Right ventricle myocardium superior (tissue), 1 donor: Measurements from ENCODE around the gene IRS4. TPM values are rescaled to one million over a fixed set of nuclear protein-coding genes. Genes with fewer than 3 reads are reported as not detected.

Source experiments
- ATAC-seq: fragments of 200-7000 bp; cut with Tn5 transposase; one replicate; pipeline ENCODE4 v1.9.1; 2020; ENCODE audit warnings: mild to moderate bottlenecking; ENCODE audit not compliant: poor library complexity
- DNase-seq: peaks from one replicate; pipeline ENCODE4 v3.0.0-alpha.2; 2020
- intact Hi-C: fragments of 100-400 bp; cut with DNase I; formaldehyde crosslinking; loops from one replicate; pipeline ENCODE4 v1.11.2; 2022
- long read RNA-seq: library from polyadenylated mRNA; unstranded; transcript quantifications from one replicate; pipeline ENCODE4 v2.0.0, GENCODE V29; 2021
- total RNA-seq: library from RNA; stranded (reverse); fragmentation: NEBNext Ultra II Directional; extraction: Animal tissue kit (Norgen Biotek cat#: 25700); gene quantifications from one replicate; pipeline ENCODE4 v1.2.1, GENCODE V29; 2021
- donor health status: DM: no; HTN: yes; CAD: no; lungs with severe emphysema.

IRS4 gene
- total RNA-seq = not detected
- long read RNA-seq = 0 reads

DNA sequence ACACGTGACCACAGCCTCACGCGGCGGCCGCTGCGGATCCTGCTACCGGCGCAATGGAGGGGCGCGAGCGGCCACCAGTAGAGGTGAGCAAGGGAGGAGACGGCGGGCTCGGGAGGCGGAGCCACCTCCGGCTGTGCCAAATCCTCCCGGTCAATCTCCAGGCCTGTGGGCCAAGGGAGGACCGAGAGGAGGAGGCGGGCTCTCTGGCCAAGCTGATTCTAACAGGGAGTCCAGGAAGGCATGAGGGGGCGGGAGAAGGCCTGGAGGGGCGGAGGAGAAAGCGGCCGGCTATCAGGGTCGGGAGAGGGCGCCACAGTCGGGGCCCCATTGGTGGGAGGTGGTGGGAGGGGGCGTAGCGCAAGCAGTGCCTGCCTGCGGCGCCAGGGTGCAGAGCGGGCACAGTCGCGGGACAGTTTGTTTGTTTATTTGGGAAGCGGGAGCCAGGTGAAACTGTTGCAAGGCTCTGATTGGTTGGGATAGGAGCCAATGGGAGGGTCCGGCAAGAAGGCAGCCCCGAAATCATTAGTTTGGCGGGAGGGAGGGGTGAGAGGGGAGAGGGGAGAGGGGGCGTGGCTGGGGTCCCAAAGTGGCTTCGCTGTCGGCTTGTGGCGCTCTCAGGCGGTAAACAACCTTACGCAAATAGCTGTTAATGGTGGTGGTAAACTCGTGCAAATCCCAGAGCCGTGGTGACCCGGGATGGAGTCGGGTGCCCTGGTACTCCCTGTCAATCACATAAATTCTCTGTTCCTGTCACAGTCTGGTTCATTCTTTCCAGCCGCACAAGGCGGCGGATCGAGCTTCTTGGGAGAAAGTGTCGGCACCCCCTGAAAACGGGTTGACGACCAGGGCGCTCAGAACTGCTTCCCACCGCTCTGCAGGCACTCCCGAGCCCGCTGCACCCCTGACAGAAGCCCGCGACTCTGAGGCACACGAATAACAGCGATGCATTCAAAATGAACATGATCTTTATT, at the start of gene IRS4:
Gene IRS4 (minus strand): TSS at position 55 of the 971 bp plus-strand sequence.
- ATAC-seq = no peak
- intact Hi-C loops = no loop called here
- no peak for DNase-seq

DNA sequence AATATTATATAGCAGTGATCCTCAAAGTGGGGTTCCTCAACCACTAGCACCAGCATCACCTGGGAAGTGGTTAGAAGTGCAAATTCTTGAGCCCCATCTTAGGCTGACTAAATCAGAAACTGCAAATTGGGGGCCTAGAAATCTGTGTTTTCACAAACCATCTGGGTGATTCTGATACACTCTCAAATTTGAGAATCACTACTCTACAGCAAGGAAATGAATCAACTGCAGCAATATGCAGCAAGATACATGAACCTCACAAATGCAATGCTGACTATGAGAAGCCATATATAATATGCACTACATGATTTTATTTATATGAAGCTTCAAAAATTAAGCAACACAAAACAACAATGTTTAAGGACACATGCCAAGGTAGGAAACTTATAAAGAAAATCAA, 36.2 kb upstream of the IRS4 start:
- DNase-seq (no peak), ATAC-seq (no peak)
- intact Hi-C loops = no loop called here

DNA sequence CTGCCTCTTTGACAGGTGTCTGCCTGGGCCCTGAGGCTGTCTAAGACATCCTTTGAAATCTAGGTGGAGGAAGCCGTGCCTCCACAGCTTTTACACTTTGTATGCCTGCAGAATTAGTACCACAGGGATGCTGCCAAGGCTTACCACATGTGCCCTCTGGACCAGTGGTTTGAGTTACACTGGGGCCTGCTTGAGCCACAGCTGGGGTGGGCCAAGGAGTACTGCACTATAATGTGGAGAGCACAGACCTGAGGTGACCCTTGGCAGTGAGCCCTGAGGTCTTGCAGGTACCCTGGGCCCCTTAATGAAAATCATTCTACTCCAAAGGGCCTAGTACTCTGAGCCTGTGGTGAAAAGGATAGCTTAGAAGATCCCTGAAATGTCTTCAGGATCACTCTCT, 27.2 kb upstream of the IRS4 start:
- ATAC-seq (no peak), DNase-seq (no peak)
- intact Hi-C loops = no loop called here

DNA sequence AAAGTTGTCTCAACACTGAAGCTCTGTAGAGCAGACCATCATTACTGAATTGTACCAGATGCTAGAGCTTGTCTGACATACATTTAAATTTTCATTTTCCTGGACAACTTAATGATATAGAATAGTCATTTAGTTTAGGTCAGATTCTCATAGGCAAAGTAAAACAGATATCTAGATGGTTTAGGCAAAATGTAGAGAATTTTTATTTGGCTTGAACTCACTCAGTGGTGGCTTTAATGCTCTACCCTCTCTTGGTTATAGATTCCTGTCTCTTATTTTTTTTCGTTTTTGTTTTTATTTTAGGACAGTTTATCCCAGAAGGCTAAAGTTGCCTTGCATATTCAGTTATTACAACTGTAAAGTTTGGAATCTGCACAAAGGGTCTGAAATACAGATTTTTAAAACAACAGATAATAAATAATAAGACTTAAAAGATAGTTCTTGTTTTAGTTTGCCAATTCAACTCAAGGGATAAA, 4.0 kb upstream of the IRS4 start:
- DNase-seq (no peak), ATAC-seq (no peak)
- intact Hi-C loops = no loop called here

DNA sequence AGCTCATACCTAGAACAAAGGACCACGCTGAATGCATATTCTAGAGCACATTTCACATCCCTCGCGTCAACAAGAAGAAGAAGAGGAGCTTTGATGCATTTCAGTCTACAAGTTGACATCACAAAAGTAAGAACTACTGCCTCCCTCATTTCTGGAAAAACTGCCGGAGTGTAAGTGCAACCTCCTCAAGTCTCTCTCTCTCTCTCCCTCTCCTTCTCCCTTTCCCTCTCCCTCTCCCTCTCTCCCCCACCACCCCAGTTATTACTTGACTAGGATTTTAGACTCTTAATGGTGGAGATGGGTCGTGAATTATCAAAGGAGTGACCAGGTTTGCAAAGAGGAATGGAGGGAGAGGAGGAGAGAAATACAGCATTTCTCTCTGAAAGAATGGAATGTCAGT, 1.4 kb upstream of the IRS4 start:
- ATAC-seq = no peak
- intact Hi-C loops = no loop called here
- DNase-seq = no peak

DNA sequence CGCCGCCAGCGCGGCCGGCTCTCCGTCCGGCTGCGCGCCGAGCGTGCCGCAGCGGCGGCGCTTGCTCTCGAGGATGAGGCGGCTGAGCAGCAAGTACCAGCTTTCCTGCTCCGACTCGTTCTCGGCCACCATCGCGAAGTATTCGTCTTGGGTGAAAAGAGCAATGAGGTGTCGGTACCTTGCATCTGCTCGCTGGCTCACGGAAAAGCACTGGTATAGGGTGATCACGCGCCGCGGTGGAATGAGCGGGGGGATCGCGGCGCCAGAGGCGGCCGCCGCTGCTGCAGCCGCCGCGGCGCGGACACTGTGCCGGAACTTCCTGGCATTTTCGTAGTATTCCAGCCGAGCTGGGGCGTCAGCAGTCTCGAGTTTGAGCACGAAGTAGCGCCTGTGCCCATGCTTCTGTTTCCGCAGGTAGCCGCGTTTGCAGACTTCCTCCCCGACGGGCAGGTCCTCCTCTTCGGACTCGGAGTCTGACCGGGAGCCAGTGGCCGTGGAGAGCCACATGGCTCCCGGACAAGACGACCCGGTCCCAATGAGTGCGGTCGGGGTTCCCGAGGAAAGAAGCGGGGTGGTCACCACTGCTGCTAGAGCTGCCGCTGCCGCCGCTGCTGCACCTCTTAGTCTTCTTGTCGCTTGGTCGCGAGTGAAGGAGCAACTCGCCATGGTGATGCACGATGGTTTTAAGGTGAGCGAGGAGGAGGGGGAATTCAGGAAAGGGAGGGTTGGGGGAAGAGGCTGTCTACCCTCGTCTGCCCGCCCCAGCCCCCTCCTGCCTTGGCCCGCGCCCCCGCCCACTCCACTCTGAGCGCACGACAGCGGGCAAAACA, 469 bp downstream of the IRS4 start:
- intact Hi-C loops = no loop called here
- ATAC-seq = no peak
- DNase-seq = no peak

DNA sequence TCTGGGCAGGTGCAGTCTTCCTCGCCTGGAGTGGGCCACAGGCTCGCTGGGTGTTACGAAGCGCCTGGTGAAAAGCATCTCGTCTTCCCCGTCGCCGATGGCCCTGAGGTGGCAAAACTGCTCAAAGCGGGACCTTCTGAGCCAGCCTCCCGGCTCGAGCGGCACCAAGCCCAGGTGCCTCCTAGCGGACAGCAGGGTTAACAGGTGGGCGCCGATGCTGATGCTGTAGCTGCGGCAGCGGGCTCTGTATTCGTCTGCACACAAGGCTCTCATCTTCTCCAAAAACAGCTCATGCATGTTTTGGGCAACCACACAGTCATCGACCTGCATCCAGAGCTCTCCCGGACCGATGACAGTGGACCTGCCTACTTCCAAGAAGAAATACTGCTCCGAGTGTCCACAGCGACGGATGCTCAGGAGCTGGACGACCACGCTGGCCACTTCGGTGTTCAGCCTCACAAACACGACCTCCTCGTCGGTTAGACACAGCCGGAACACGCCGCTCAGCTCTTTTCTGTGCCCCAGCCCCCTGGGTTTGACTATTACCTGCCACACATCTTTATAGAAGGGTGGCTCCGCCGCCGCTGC, 1.2 kb downstream of the IRS4 start:
- ATAC-seq (no peak), DNase-seq (no peak)
- intact Hi-C loops = no loop called here

DNA sequence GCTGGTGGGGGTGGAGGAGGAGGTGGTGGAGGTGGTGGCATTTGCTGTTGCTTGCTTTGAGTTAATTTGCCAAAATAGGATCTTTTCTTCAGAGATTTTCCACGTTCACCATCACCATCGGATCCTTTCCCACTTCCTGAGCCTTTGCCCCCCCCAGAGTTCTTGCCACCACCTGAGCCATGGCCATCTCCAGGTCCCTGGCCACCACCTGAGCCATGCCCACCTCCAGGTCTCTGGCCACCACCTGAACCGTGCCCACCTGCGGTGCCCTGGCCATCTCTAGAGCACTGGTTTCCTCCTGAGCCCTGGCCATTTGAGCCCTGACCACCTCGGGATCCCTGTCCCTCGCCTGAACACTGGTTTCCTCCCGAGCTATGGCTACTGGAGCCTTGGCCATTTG, 1.9 kb downstream of the IRS4 start:
- ATAC-seq = no peak
- DNase-seq = no peak
- intact Hi-C loops = no loop called here

DNA sequence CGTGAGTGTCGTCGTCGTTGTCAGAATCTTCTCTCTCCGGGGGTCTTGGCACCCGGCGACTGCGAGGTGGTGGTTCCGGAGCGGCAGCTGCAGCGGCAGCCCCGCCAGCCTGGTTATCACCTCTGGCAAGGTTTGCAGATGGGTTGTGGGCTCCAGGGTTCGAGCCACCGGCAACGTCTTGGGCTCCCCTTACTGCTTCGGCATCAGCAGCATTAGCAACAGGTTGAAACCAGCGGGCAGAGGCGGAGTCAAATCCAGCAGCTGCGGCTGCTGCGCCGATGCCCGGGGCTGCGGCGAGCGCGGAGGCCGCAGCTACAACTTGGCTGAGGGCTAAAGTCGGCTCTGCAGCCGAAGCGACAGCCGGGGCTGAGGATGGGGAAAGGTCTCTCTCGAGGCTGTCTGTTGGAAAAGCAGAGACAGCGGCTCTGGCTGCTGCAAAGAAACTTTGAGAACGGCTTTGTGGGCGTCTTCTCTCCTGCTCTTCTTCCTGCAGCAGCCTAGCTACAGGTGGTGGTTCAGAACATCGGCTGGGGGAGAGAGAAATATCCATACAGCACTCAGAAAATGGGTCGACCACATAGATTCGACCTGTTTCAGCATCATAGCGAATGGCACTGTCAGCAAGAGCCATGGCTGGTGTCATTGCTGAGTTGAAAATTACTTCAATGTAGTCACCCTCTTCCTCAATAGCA, 3.6 kb downstream of the IRS4 start:
- ATAC-seq (no peak), DNase-seq (no peak)
- intact Hi-C loops = no loop called here

DNA sequence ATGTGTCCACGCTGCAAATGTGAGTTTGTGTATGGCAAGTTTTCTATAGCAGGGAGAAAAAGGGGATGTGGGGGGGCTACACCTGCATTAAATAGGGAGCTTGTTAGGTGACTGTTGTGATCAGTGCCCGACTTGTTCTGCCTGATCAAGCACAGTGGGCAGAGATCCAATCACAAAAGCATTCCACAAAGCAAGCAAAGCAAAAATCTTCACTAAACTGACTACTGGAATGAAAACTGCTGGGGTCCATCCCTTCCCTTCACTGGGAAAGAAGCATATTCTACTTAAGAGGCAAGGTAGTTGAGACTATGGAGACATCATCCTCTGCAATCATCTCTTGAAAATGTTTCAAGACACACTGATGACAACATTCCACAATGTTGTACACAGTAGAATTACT, 5.2 kb downstream of the IRS4 start:
- intact Hi-C loops = no loop called here
- ATAC-seq (no peak), DNase-seq (no peak)

DNA sequence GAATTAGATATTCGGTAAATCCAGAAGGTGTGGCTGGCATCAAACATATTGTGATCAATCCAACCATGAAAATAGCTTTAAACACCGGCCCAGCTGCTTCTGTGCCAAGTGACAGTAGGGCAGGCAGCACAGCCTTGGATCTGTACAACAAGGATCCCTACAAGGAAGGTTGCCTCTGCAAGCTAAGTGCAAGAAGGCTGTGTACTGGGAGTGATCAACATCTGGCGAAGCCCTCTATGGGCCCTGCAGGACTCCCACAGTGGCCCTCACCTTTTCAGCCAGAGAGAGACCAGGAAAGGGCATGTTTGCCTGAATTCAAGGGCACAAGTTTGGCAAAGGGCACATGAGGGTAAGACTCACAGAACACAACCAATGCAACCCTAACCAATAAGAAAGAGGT, 9.6 kb downstream of the IRS4 start:
- no peak for ATAC-seq
- intact Hi-C loops = no loop called here
- DNase-seq = no peak

DNA sequence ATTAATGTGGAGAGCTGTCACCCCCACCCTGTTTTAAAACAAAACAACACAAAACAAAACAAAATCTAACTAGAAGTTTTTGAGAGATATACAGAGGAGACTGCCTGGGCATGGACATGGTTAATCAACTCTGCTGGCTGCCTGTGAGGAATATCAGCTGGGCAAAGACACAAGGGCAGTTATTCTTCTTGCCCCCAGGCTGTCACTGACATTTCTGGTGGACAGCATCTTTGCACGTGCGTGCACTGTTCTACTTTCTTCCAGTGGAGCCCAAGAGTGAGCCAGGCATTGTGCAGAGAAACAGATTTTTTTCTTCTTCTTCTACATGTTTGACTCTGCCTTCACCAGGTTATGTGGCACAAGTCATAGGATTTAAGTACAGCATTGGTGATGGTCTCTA, 13.8 kb downstream of the IRS4 start:
- ATAC-seq (no peak), DNase-seq (no peak)
- intact Hi-C loops = no loop called here

DNA sequence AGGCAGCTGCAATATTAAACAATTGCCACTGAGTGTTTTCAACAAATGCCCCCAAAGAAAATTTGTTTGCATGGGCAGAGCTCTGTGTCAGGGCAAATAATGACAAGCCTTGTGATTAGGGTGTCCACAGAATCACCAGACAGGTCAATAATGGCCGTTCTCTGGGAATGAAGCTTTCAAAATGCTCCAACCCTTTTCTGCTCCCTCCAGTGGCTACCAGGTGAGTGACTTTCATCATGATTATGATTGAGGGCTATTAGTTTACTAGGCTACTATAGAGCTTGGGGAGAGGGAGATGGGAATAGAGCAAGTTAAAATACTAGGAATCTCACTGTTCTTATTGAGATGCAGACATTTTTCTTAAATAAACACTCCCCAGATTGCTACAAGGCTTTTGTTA, 23.5 kb downstream of the IRS4 start:
- ATAC-seq (no peak), DNase-seq (no peak)
- intact Hi-C loops = no loop called here

DNA sequence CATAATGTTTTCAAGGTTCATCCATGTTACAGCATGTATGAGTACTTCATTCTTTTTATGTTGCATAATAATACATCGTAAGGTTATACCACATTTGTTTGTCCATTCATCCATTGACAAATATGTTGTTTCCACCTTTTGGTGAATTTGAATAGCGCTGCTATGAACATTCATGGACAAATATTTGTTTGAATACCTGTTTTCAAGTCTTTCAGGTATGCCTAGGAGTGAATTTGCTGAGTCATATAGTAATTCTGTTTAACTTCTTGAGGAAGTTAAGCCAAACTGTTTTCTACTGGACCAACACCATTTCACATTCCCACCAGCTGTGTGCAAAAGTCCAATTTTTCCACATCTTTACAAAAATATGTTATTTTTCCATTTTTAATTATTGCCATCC, 31.5 kb downstream of the IRS4 start:
- DNase-seq = no peak
- no peak for ATAC-seq
- intact Hi-C loops = no loop called here

DNA sequence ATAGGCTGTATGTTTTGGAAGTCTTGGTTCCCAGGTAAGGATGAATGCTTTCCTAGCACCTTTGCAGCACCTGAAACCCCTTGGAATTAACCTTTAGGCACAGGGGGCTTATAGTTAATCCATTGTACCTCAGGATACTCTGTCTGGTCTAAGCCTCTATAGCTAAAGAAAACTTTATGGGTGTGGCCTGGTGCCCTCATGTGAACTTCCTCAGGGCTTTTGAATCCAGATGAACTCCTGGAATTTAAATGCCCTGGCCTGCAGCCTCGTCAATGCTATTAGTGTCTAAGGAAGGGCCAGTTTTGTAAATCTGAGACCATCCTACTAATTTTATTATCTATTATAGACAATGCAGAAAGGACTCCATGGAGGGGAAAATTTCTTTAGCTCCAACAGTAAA, 33.8 kb downstream of the IRS4 start:
- intact Hi-C loops = no loop called here
- DNase-seq (no peak), ATAC-seq (no peak)

DNA sequence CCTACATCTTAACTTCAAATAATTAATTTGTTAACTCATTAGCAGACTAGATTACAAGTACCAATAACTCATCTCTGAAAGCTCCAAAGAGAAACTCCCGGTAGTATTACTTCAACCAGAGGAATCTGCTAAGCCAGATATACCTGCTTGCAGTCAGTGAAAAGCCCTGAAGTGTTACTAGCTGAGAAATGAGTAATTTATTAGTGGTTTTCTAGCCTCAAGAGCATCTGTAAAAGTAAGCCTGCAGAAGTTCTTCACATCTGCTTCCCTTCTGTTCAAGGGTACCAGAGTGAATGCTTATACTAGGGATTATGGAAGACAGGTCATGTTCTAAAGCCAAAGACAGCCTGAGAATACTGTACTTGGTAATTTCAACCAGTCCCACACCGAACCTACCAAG, 34.7 kb downstream of the IRS4 start:
- DNase-seq (no peak), ATAC-seq (no peak)
- intact Hi-C loops = no loop called here

DNA sequence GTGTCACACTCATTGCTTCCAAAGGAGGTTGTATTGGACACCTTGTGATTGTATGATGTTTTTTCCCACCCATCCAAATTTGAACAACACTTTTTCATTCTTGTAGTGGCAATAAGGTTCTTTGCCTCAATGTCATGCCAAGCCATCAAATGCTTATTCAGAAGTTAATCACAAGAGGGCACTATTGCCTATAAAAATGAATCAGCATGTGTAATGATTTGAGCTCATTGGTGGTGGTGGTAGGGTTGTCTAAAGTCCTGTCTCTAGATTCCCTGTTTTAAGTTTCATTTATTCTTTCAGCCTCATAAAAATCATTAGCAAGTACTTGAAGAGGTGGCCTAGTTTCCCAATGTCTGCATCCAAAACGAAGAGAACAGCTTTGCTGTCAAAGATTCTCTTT, 37.0 kb downstream of the IRS4 start:
- ATAC-seq = peak; percentile 55
- intact Hi-C loops = loop anchor here (10.0 kb wide), 1 partner anchor 775 kb away; no protein-coding TSS in a partner anchor

DNA sequence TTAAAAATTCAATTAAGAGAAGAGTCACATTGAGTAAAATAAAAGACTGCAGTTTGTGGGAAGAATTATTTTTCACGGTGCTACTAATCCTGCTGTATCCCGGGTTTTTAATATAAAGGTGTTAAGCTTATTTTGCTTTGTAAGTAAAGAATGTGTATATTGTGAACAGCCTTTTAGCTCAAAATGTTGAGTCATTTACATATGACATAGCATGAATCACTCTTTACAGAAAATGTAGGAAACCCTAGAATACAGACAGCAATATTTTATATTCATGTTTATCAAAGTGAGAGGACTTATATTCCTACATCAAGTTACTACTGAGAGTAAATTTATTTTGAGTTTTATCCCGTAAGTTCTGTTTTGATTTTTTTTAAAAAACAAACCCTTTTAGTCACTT, 39.7 kb downstream of the IRS4 start:
- DNase-seq (no peak), ATAC-seq (no peak)
- intact Hi-C loops = loop anchor here (10.0 kb wide), 1 partner anchor 778 kb away; no protein-coding TSS in a partner anchor

More for the DNA sequence above, 37.0 kb downstream of the IRS4 start:
- no peak for DNase-seq
